DOHH2 (cell line): Measurements from ENCODE around the gene TEX14.

Source experiments
- H3F3A ChIP-seq: fragments of 200-600 bp; sonication (generic), shearing (Covaris generic); 2 replicates; pipeline ENCODE4 v1.6.0; 2016; ENCODE audit warnings: antibody characterized with exemption, mild to moderate bottlenecking; ENCODE audit not compliant: control insufficient read depth, insufficient read depth
- H3K27ac ChIP-seq: fragments of 200-600 bp; sonication (generic); 2 replicates; pipeline ENCODE4 v1.5.1; 2014; ENCODE audit warnings: low read depth, mild to moderate bottlenecking, low read length, moderate library complexity
- H3K27me3 ChIP-seq: fragments of 200-600 bp; sonication (generic); 2 replicates; pipeline ENCODE4 v1.6.1; 2014; ENCODE audit warnings: mild to moderate bottlenecking, low read length, mixed read lengths; ENCODE audit not compliant: control insufficient read depth
- H3K36me3 ChIP-seq: fragments of 200-600 bp; sonication (generic); 2 replicates; pipeline ENCODE4 v1.6.1; 2014; ENCODE audit warnings: mild to moderate bottlenecking, low read length, moderate library complexity, mixed read lengths; ENCODE audit not compliant: control insufficient read depth
- H3K4me1 ChIP-seq: fragments of 200-600 bp; sonication (generic); 2 replicates; pipeline ENCODE4 v1.6.1; 2014; ENCODE audit warnings: mild to moderate bottlenecking, low read length, mixed read lengths; ENCODE audit not compliant: control insufficient read depth
- H3K4me2 ChIP-seq: fragments of 200-600 bp; sonication (generic); 2 replicates; pipeline ENCODE4 v1.6.0; 2014; ENCODE audit warnings: mild to moderate bottlenecking, low read length, moderate library complexity
- H3K4me3 ChIP-seq: fragments of 200-600 bp; sonication (generic); 2 replicates; pipeline ENCODE4 v1.5.1; 2014; ENCODE audit warnings: mild to moderate bottlenecking, low read length, mixed read lengths
- H3K79me2 ChIP-seq: fragments of 200-600 bp; sonication (generic); 2 replicates; pipeline ENCODE4 v1.6.1; 2014; ENCODE audit warnings: mild to moderate bottlenecking, low read length, mixed read lengths; ENCODE audit not compliant: control insufficient read depth
- H3K9me2 ChIP-seq: fragments of 200-600 bp; sonication (generic); replicated peaks from 2 replicates; pipeline ENCODE4 v1.6.1; 2014; ENCODE audit warnings: mild to moderate bottlenecking, low read length, mixed read lengths; ENCODE audit not compliant: control insufficient read depth
- H3K9me3 ChIP-seq: fragments of 200-600 bp; sonication (generic); 2 replicates; pipeline ENCODE4 v1.6.1; 2014; ENCODE audit warnings: antibody characterized with exemption, low read length, mixed read lengths; ENCODE audit not compliant: control insufficient read depth, insufficient read depth
- H4K20me1 ChIP-seq: fragments of 200-600 bp; sonication (generic); 2 replicates; pipeline ENCODE4 v1.6.0; 2014; ENCODE audit warnings: low read depth, mild to moderate bottlenecking, antibody characterized with exemption, low read length, moderate library complexity; ENCODE audit not compliant: control insufficient read depth, insufficient read depth
- CTCF ChIP-seq: fragments of 200-600 bp; sonication (generic); IDR thresholded peaks from one replicate; pipeline ENCODE4 v1.5.1; 2014; ENCODE audit warnings: antibody characterized with exemption, mild to moderate bottlenecking, low read depth, low read length; ENCODE audit not compliant: poor library complexity, severe bottlenecking
- EZH2phosphoT487 ChIP-seq: fragments of 200-600 bp; sonication (generic); IDR thresholded peaks from 2 replicates; pipeline ENCODE4 v1.6.1; 2017; ENCODE audit warnings: borderline replicate concordance, mild to moderate bottlenecking, antibody characterized with exemption, low read length, moderate library complexity, mixed read lengths

Gene TEX14

GRCh38 chr17:58691701-58692238 lies at the start of gene TEX14:
TEX14 (minus strand) TSS chr17:58692045; CDS start chr17:58652001, 40,044 bp downstream.
- TF ChIP-seq EZH2phosphoT487, result no peak
- TF ChIP-seq CTCF, result no peak
- H3F3A ChIP-seq, result no peaks in the 10 kb centered on the region
- peaks cover 35% of the 10 kb centered on the region for H3K36me3 ChIP-seq
- no peaks in the 10 kb centered on the region for H3K9me2 ChIP-seq
- no peaks in the 10 kb centered on the region for H3K9me3 ChIP-seq
- H3K4me3 ChIP-seq, result peak within 1 kb of the TSS; percentile 84
- peak within 1 kb of the TSS; percentile 65 for H3K27ac ChIP-seq
- no peaks in the 10 kb centered on the region for H3K27me3 ChIP-seq
- H3K4me1 ChIP-seq, result peaks cover 26% of the 10 kb centered on the region
- peaks cover 44% of the 10 kb centered on the region for H3K79me2 ChIP-seq
- no peaks in the 10 kb centered on the region for H4K20me1 ChIP-seq
- H3K4me2 ChIP-seq, result peak within 1 kb of the TSS; percentile 81

GRCh38 chr17:58741121-58741625 lies 49.3 kb upstream of the TEX14 start:
- no peak overlapping the region for H3K4me3 ChIP-seq
- no peak for TF ChIP-seq EZH2phosphoT487
- no peak for TF ChIP-seq CTCF
- H3K27me3 ChIP-seq, result no peaks in the 10 kb centered on the region
- no peaks in the 10 kb centered on the region for H3K9me3 ChIP-seq
- H3K9me2 ChIP-seq, result no peaks in the 10 kb centered on the region
- H3F3A ChIP-seq, result peaks cover 21% of the 10 kb centered on the region; the same call in 1 of the 2 replicates
- peaks cover 10% of the 10 kb centered on the region for H3K4me1 ChIP-seq
- H3K27ac ChIP-seq, result no peak overlapping the region
- no peaks in the 10 kb centered on the region for H4K20me1 ChIP-seq
- H3K4me2 ChIP-seq, result no peak overlapping the region
- H3K36me3 ChIP-seq, result no peaks in the 10 kb centered on the region
- H3K79me2 ChIP-seq, result no peaks in the 10 kb centered on the region

- Histone ChIP-seq H3K9me2 (no peaks in the 10 kb centered on the region), H3K79me2 (no peaks in the 10 kb centered on the region), H3K4me1 (no peaks in the 10 kb centered on the region), H3F3A (peaks cover 11% of the 10 kb centered on the region; the same call in 1 of the 2 replicates), H3K9me3 (no peaks in the 10 kb centered on the region), H4K20me1 (no peaks in the 10 kb centered on the region), H3K27me3 (no peaks in the 10 kb centered on the region), H3K4me3 (no peak overlapping the region), H3K36me3 (peaks cover 18% of the 10 kb centered on the region), H3K4me2 (no peak overlapping the region), H3K27ac (no peak overlapping the region)
- TF ChIP-seq EZH2phosphoT487 (no peak), CTCF (no peak)
These were observed 43.0 kb upstream of the TEX14 start for GRCh38 chr17:58734811-58735210.
